ENCODE measurements around the gene PALLD. TPM values are rescaled to one million over a fixed set of nuclear protein-coding genes. Genes with fewer than 3 reads are reported as not detected.

Gene PALLD
- total RNA-seq, 1 experiment from 2014 or later: 27.6 TPM

DNA sequence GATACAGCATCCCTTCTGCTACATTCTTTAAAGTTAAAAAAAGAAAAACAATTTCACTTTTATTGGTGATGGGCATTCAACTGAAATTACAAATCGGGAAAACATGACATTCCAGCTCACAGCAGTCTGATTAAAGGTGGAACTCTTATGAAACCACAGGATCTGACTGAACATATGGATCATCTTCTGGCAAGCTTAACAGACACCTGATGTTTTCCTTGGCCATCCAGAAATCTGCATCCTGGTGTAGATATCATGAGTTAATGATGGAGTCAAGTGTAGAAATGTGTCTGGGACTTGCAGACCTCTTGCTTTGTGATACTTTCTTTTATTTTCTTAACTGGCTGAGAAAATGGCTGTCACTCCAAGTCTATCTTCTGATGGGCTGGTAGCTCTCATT lies 345.3 kb downstream of the PALLD start:
- no peaks in the 10 kb centered on the region for H3K36me3 Mint-ChIP-seq (ENCODE audit: insufficient read depth, unreplicated experiment)
- intact Hi-C loops (cut with micrococcal nuclease; ENCODE audit: unreplicated experiment): loop anchor here (10.0 kb wide), 1 partner anchor 127 kb away; no protein-coding TSS in a partner anchor
- no peaks in the 10 kb centered on the region for H3K9me3 Mint-ChIP-seq (ENCODE audit: low read depth, unreplicated experiment)
- TF ChIP-seq CTCF (IDR thresholded peaks at IDR 0.05; ENCODE audit: unreplicated experiment): no peak
- BruUV-seq (replicated peaks): no TSS peak
- no peak overlapping the region for H3K27ac Mint-ChIP-seq (ENCODE audit: unreplicated experiment)
- H3K4me1 Mint-ChIP-seq (ENCODE audit: low read depth, unreplicated experiment): no peaks in the 10 kb centered on the region
- no peaks in the 10 kb centered on the region for H3K27me3 Mint-ChIP-seq (ENCODE audit: unreplicated experiment)
- CTCF ChIA-PET: no interaction called here
- H3K4me3 Mint-ChIP-seq (ENCODE audit: low read depth, unreplicated experiment): no peak overlapping the region
- DNase-seq: no peak

DNA sequence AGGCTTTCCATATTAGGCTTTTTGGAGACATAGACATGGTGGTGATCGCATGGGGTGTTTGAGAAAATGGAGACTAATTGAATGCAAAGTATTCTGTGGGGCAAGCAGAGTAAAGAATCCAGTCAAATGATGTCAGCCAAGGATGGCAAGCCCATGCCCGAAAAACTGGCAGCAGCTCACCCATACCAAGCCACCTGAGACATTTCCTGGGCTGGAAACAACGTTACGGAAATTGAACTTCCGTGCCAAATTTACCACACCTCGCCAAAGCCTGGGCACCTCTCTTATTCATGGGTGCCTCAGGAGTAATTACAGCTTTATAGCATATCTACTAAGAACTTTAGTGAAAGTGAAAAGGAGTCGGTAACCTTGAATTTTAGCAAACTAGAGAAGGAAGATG lies 346.8 kb downstream of the PALLD start:
- no peaks in the 10 kb centered on the region for H3K36me3 Mint-ChIP-seq (ENCODE audit: insufficient read depth, unreplicated experiment)
- CTCF ChIA-PET: no interaction called here
- no peak for TF ChIP-seq CTCF (IDR thresholded peaks at IDR 0.05; ENCODE audit: unreplicated experiment)
- intact Hi-C loops (cut with micrococcal nuclease; ENCODE audit: unreplicated experiment): loop anchor here (10.0 kb wide), 1 partner anchor 129 kb away; no protein-coding TSS in a partner anchor
- no peak overlapping the region for H3K4me3 Mint-ChIP-seq (ENCODE audit: low read depth, unreplicated experiment)
- H3K27ac Mint-ChIP-seq (ENCODE audit: unreplicated experiment): no peak overlapping the region
- no peak for DNase-seq
- BruUV-seq (replicated peaks): no TSS peak
- no peaks in the 10 kb centered on the region for H3K9me3 Mint-ChIP-seq (ENCODE audit: low read depth, unreplicated experiment)
- H3K4me1 Mint-ChIP-seq (ENCODE audit: low read depth, unreplicated experiment): peaks cover 7% of the 10 kb centered on the region
- no peaks in the 10 kb centered on the region for H3K27me3 Mint-ChIP-seq (ENCODE audit: unreplicated experiment)

DNA sequence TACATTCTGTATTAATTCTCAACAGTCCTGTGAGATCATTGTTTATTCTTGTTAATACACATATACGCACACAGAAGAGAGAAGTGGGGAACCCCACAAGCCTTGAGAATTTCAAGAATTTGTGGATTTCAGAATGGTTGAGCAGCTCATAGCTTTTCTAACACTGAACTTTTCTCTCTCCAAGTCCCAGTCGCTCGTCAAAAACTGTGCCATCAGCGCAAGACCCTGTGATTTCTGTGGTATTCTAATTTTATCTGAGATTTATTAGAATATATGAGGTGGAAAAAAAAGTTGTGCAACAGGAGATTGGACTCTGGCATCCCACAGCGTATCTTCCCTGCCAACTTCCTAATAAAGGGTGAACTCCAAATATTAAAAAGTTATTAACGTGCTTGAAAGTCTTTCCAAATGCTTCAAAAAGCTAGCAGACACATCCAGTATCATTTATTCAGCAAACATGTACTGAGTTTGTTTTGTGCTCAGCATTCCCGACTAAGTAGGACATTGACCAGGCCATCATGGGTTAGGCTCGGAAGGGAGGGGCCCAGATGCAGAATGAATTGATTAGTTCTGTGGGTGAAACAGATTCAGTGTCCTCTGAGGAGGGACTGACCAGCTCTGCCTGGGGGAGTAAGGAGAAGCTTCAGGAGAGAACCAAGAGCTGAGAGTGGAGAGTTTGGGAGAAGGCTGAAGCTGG lies 347.6 kb downstream of the PALLD start:
- BruUV-seq (replicated peaks): no TSS peak
- Mint-ChIP-seq H3K9me3 (ENCODE audit: low read depth, unreplicated experiment) (no peaks in the 10 kb centered on the region), H3K27ac (ENCODE audit: unreplicated experiment) (no peak overlapping the region), H3K36me3 (ENCODE audit: insufficient read depth, unreplicated experiment) (no peaks in the 10 kb centered on the region), H3K4me1 (ENCODE audit: low read depth, unreplicated experiment) (peaks cover 16% of the 10 kb centered on the region), H3K27me3 (ENCODE audit: unreplicated experiment) (no peaks in the 10 kb centered on the region), H3K4me3 (ENCODE audit: low read depth, unreplicated experiment) (no peak overlapping the region)
- CTCF ChIA-PET: no interaction called here
- intact Hi-C loops (cut with micrococcal nuclease; ENCODE audit: unreplicated experiment): loop anchor here (5.0 to 10.0 kb wide), 2 partner anchors 72 to 130 kb away; no protein-coding TSS in a partner anchor
- TF ChIP-seq CTCF (IDR thresholded peaks at IDR 0.05; ENCODE audit: unreplicated experiment): no peak
- DNase-seq: no peak

GRCh38 chr4:168845897-168846296 lies 349.0 kb downstream of the PALLD start:
- Mint-ChIP-seq H3K36me3 (ENCODE audit: insufficient read depth, unreplicated experiment) (no peaks in the 10 kb centered on the region), H3K27me3 (ENCODE audit: unreplicated experiment) (no peaks in the 10 kb centered on the region), H3K4me3 (ENCODE audit: low read depth, unreplicated experiment) (no peak overlapping the region), H3K9me3 (ENCODE audit: low read depth, unreplicated experiment) (no peaks in the 10 kb centered on the region), H3K4me1 (ENCODE audit: low read depth, unreplicated experiment) (peaks cover 16% of the 10 kb centered on the region), H3K27ac (ENCODE audit: unreplicated experiment) (no peak overlapping the region)
- no TSS peak for BruUV-seq (replicated peaks)
- intact Hi-C loops (cut with micrococcal nuclease; ENCODE audit: unreplicated experiment): loop anchor here (5.0 to 10.0 kb wide), 2 partner anchors 74 to 131 kb away; no protein-coding TSS in a partner anchor
- CTCF ChIA-PET: no interaction called here
- TF ChIP-seq CTCF (IDR thresholded peaks at IDR 0.05; ENCODE audit: unreplicated experiment): no peak
- DNase-seq: no peak

Measured in Calu3 (cell line).